ENCODE measurements around the gene PPM1A.

The PPM1A gene

GRCh38 chr14:60304509-60304908 is 55.5 kb downstream of the PPM1A start:
- TF ChIP-seq MAX (IDR thresholded peaks at IDR 0.05) (no peak), EGR1 (IDR thresholded peaks at IDR 0.05) (no peak), EP300 (IDR thresholded peaks at IDR 0.05; ENCODE audit: borderline replicate concordance) (no peak), TCF12 (IDR thresholded peaks at IDR 0.05; ENCODE audit: low read depth) (no peak), USF1 (IDR thresholded peaks at IDR 0.05) (no peak), REST (IDR thresholded peaks at IDR 0.05; ENCODE audit: low read depth) (no peak), RAD21 (IDR thresholded peaks at IDR 0.05; ENCODE audit: low read depth) (no peak)

GRCh38 chr14:60309867-60310552 is 61.0 kb downstream of the PPM1A start:
- TF ChIP-seq CEBPB (IDR thresholded peaks at IDR 0.05) (no peak), REST (IDR thresholded peaks at IDR 0.05; ENCODE audit: low read depth) (no peak), MAX (IDR thresholded peaks at IDR 0.05) (no peak), TAF1 (IDR thresholded peaks at IDR 0.05; ENCODE audit: low read depth) (no peak), EP300 (IDR thresholded peaks at IDR 0.05; ENCODE audit: borderline replicate concordance) (no peak), TCF12 (IDR thresholded peaks at IDR 0.05; ENCODE audit: low read depth) (no peak), NFIC (IDR thresholded peaks at IDR 0.05) (no peak), USF1 (IDR thresholded peaks at IDR 0.05) (no peak), RAD21 (IDR thresholded peaks at IDR 0.05; ENCODE audit: low read depth) (no peak), YY1 (IDR thresholded peaks at IDR 0.05; ENCODE audit: low read depth) (no peak), CREB1 (IDR thresholded peaks at IDR 0.05; ENCODE audit: low read depth) (no peak), EGR1 (IDR thresholded peaks at IDR 0.05) (no peak), ZBTB7A (IDR thresholded peaks at IDR 0.05; ENCODE audit: low read depth) (no peak), TEAD4 (IDR thresholded peaks at IDR 0.05) (no peak), FOXM1 (IDR thresholded peaks at IDR 0.05; ENCODE audit: borderline replicate concordance, low read depth) (no peak)

GRCh38 chr14:60311417-60311816 is 62.4 kb downstream of the PPM1A start:
- TF ChIP-seq TCF12 (IDR thresholded peaks at IDR 0.05; ENCODE audit: low read depth) (no peak), CEBPB (IDR thresholded peaks at IDR 0.05) (no peak), USF1 (IDR thresholded peaks at IDR 0.05) (no peak), CREB1 (IDR thresholded peaks at IDR 0.05; ENCODE audit: low read depth) (no peak), REST (IDR thresholded peaks at IDR 0.05; ENCODE audit: low read depth) (no peak), MAX (IDR thresholded peaks at IDR 0.05) (no peak), TEAD4 (IDR thresholded peaks at IDR 0.05) (no peak), EP300 (IDR thresholded peaks at IDR 0.05; ENCODE audit: borderline replicate concordance) (no peak), NFIC (IDR thresholded peaks at IDR 0.05) (no peak), FOXM1 (IDR thresholded peaks at IDR 0.05; ENCODE audit: borderline replicate concordance, low read depth) (no peak), ZBTB7A (IDR thresholded peaks at IDR 0.05; ENCODE audit: low read depth) (no peak), RAD21 (IDR thresholded peaks at IDR 0.05; ENCODE audit: low read depth) (no peak), EGR1 (IDR thresholded peaks at IDR 0.05) (no peak), TAF1 (IDR thresholded peaks at IDR 0.05; ENCODE audit: low read depth) (no peak), YY1 (IDR thresholded peaks at IDR 0.05; ENCODE audit: low read depth) (no peak)

- no peak for TF ChIP-seq TCF12 (IDR thresholded peaks at IDR 0.05; ENCODE audit: low read depth)
- TF ChIP-seq RAD21 (IDR thresholded peaks at IDR 0.05; ENCODE audit: low read depth): no peak
- no peak for TF ChIP-seq ZBTB7A (IDR thresholded peaks at IDR 0.05; ENCODE audit: low read depth)
- no peak for TF ChIP-seq EP300 (IDR thresholded peaks at IDR 0.05; ENCODE audit: borderline replicate concordance)
- no peak for TF ChIP-seq NFIC (IDR thresholded peaks at IDR 0.05)
- no peak for TF ChIP-seq TEAD4 (IDR thresholded peaks at IDR 0.05)
- TF ChIP-seq MAX (IDR thresholded peaks at IDR 0.05): no peak
- TF ChIP-seq TAF1 (IDR thresholded peaks at IDR 0.05; ENCODE audit: low read depth): no peak
- no peak for TF ChIP-seq REST (IDR thresholded peaks at IDR 0.05; ENCODE audit: low read depth)
- TF ChIP-seq FOXM1 (IDR thresholded peaks at IDR 0.05; ENCODE audit: borderline replicate concordance, low read depth): no peak
- no peak for TF ChIP-seq EGR1 (IDR thresholded peaks at IDR 0.05)
- TF ChIP-seq CREB1 (IDR thresholded peaks at IDR 0.05; ENCODE audit: low read depth): no peak
- no peak for TF ChIP-seq USF1 (IDR thresholded peaks at IDR 0.05)
- no peak; the same call in 1 of the 2 replicates for TF ChIP-seq CEBPB (IDR thresholded peaks at IDR 0.05)
- TF ChIP-seq YY1 (IDR thresholded peaks at IDR 0.05; ENCODE audit: low read depth): no peak
Observed at GRCh38 chr14:60313093-60313492, 64.1 kb downstream of the PPM1A start.
